Gastroesophageal sphincter (tissue), 4 donors: ENCODE measurements around the gene PLIN1. TPM values are rescaled to one million over a fixed set of nuclear protein-coding genes. Genes with fewer than 3 reads are reported as not detected.

Experiments used
- ATAC-seq: fragments of 150-250 bp; one replicate; pipeline ENCODE4 v1.9.1; 2016; ENCODE audit warnings: mild to moderate bottlenecking, moderate library complexity
- H3K27ac ChIP-seq, 4 donors: fragments of 200-600 bp; sonication (generic) in 3 of 4; 1 replicate in 3 of 4; 2 replicates in 1 of 4; pipeline ENCODE4 v1.5.1; 2016 to 2019
- H3K27me3 ChIP-seq: fragments of 200-600 bp; sonication (generic); one replicate; pipeline ENCODE4 v1.5.1; 2019
- H3K36me3 ChIP-seq, 2 donors: fragments of 200-600 bp; sonication (generic); one replicate each; pipeline ENCODE4 v1.5.1; 2019; ENCODE audit warnings: control low read depth in 1 of 2
- H3K4me1 ChIP-seq, 3 donors: fragments of 200-600 bp; sonication (generic); 1 replicate in 2 of 3; 2 replicates in 1 of 3; pipeline ENCODE4 v1.5.1; 2016 to 2019; ENCODE audit warnings: control low read depth in 2 of 3
- H3K4me3 ChIP-seq, 2 donors: fragments of 200-600 bp; sonication (generic); one replicate each; pipeline ENCODE4 v1.5.1; 2019; ENCODE audit warnings: mild to moderate bottlenecking in 1 of 2, moderate library complexity in 1 of 2
- H3K9me3 ChIP-seq, 3 donors: fragments of 200-600 bp; sonication (generic); one replicate each; pipeline ENCODE4 v1.5.1; 2017 to 2019; ENCODE audit warnings: control low read depth in 2 of 3
- CTCF ChIP-seq, 4 experiments: fragments of 200-600 bp in 2 of 4; fragments of 450-650 bp in 2 of 4; sonication (generic) in 1 of 4; IDR thresholded peaks; one replicate each; pipeline ENCODE4 v1.5.1; 2017 to 2019; ENCODE audit warnings: antibody characterized with exemption in 4 of 4, mild to moderate bottlenecking in 2 of 4, moderate library complexity in 2 of 4
- EP300 ChIP-seq: sonication (generic); formaldehyde crosslinking; IDR thresholded peaks from one replicate; pipeline ENCODE4 v1.6.1; 2017; ENCODE audit warnings: antibody characterized with exemption, mild to moderate bottlenecking
- POLR2A ChIP-seq, 2 donors: fragments of 450-650 bp; IDR thresholded peaks; one replicate each; pipeline ENCODE4 v1.6.1; 2017; ENCODE audit warnings: antibody characterized with exemption in 2 of 2, mild to moderate bottlenecking in 2 of 2, moderate library complexity in 1 of 2
- POLR2AphosphoS5 ChIP-seq: sonication (generic); formaldehyde crosslinking; IDR thresholded peaks from one replicate; pipeline ENCODE4 v1.6.1; 2017; ENCODE audit warnings: antibody characterized with exemption
- WGBS, 2 donors: methylation state at CpG; one replicate each; pipeline ENCODE4 v1.1.5; 2018; ENCODE audit warnings: low coverage in 1 of 2; 5-methylcytosine and 5-hydroxymethylcytosine counted together
- total RNA-seq, 4 donors: library from RNA; depleted of rRNA; stranded (reverse); fragments of >200 nt; gene quantifications; one replicate each; pipeline ENCODE4 v1.1.0, GENCODE V29; 2016

PLIN1 gene
- total RNA-seq, 4 donors from 2014 or later: 1.2 to 22.2 (median 2.5) TPM

DNA sequence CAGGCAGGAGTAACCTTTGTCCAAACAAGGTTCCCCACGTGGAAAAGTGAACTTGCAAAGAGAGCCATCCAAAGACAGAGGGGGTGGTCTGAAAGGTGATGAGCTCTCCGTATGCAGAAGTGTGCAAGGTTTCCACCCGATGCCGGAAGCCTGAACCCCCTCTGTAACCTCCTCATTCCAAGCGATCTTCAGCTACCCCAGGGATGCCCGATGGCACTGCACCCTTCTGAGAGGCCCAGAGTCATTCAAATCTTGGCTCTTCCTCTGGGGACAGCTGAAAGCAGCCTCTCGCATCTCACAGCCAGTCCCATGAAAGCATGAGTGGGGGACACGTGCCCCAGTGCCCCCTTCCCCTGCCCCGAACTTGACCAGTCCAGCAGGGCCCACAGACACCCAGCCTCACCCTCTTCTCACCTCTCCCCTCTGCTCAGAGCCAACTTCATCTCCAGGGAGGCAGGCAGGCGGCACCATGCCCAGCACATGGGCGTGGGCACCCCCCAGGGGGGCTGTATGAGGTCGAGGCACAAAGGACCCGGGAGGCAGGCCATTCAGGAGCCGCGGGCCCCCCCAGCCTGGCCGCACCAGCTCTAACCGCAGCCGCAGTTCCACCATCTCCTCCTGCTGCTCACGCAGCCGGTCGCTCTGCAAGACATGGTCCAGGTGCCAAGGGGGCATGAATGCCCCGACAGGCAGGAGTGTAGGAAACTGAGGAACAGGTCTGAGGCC, 32.6 kb downstream of the PLIN1 start:
- H3K4me3 ChIP-seq: no peak overlapping the region
- no peaks in the 10 kb centered on the region for H3K9me3 ChIP-seq
- no peak overlapping the region for H3K27ac ChIP-seq
- peaks cover 0 to 52% of the 10 kb centered on the region in 2 donors for H3K36me3 ChIP-seq
- peak; percentile 22 for ATAC-seq
- H3K27me3 ChIP-seq: no peaks in the 10 kb centered on the region
- no peak for TF ChIP-seq POLR2AphosphoS5
- no peak for TF ChIP-seq CTCF (IDR thresholded peaks at IDR 0.05)
- no peak for TF ChIP-seq EP300
- TF ChIP-seq POLR2A (IDR thresholded peaks at IDR 0.05): no peak
- peaks cover 0 to 10% (median 0%) of the 10 kb centered on the region in 3 donors for H3K4me1 ChIP-seq
- 0 to 84% methylated on average over 1 to 8 of the region's 22 CpGs for WGBS, 2 donors

GRCh38 chr15:89645680-89646079, 33.5 kb downstream of the PLIN1 start:
- Histone ChIP-seq H3K4me3 (no peak overlapping the region), H3K4me1 (peaks cover 0 to 10% (median 0%) of the 10 kb centered on the region in 3 donors), H3K36me3 (peaks cover 0 to 59% of the 10 kb centered on the region in 2 donors), H3K9me3 (no peaks in the 10 kb centered on the region), H3K27ac (no peak overlapping the region), H3K27me3 (no peaks in the 10 kb centered on the region)
- ATAC-seq: no peak
- no peak for TF ChIP-seq POLR2AphosphoS5
- TF ChIP-seq POLR2A (IDR thresholded peaks at IDR 0.05): no peak
- no peak for TF ChIP-seq EP300
- TF ChIP-seq CTCF (IDR thresholded peaks at IDR 0.05): no peak
- WGBS, 2 donors: 96% methylated on average over 3 of the region's 8 CpGs; no CpG with 5 or more reads in 1 of the 2 donors

- H3K4me3 ChIP-seq: no peak overlapping the region
- H3K9me3 ChIP-seq: no peaks in the 10 kb centered on the region
- H3K27ac ChIP-seq: no peak overlapping the region
- TF ChIP-seq POLR2AphosphoS5 (no peak), EP300 (no peak)
- ATAC-seq: no peak
- no peaks in the 10 kb centered on the region for H3K27me3 ChIP-seq
- peaks cover 0 to 5% (median 0%) of the 10 kb centered on the region in 3 donors for H3K4me1 ChIP-seq
- 98% methylated on average over 7 of the region's 16 CpGs; no CpG with 5 or more reads in 1 of the 2 donors for WGBS, 2 donors
- H3K36me3 ChIP-seq: peaks cover 0 to 47% of the 10 kb centered on the region in 2 donors
Measured at GRCh38 chr15:89642106-89642505, 37.1 kb downstream of the PLIN1 start.

DNA sequence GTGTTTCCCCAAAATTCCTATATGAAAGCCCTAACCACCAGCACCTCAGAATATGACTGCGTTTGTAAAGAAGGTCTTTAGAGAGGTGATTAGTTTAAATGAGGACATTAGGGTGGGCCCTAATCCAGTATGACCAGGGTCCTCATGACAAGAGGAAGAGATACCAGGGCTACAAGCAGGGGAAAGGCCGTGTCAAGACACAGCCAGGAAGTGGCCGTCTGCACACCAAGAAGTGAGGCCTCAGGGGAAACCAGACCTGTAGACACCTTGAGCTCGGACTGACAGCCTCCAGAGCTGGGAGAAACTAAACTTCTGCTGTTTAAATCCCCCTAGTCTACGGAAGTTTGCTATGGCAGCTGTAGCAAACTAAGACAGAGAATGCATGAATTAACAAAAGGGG, 38.1 kb downstream of the PLIN1 start:
- Histone ChIP-seq H3K9me3 (no peaks in the 10 kb centered on the region), H3K4me1 (no peaks in the 10 kb centered on the region), H3K4me3 (no peak overlapping the region), H3K27ac (no peak overlapping the region), H3K27me3 (no peaks in the 10 kb centered on the region), H3K36me3 (peaks cover 0 to 43% of the 10 kb centered on the region in 2 donors)
- 68 to 88% methylated on average over 4 to 5 of the region's 5 CpGs for WGBS, 2 donors
- TF ChIP-seq POLR2AphosphoS5: no peak
- no peak for TF ChIP-seq EP300
- no peak for TF ChIP-seq CTCF (IDR thresholded peaks at IDR 0.05)
- TF ChIP-seq POLR2A (IDR thresholded peaks at IDR 0.05): no peak
- no peak for ATAC-seq

- no peak overlapping the region for H3K27ac ChIP-seq
- no peaks in the 10 kb centered on the region for H3K27me3 ChIP-seq
- H3K9me3 ChIP-seq: no peaks in the 10 kb centered on the region
- no peak overlapping the region for H3K4me3 ChIP-seq
- no peak for ATAC-seq
- H3K36me3 ChIP-seq: peaks cover 0 to 37% of the 10 kb centered on the region in 2 donors
- no peaks in the 10 kb centered on the region for H3K4me1 ChIP-seq
- 92 to 94% methylated on average over 5 of the region's 5 CpGs for WGBS, 2 donors
- TF ChIP-seq POLR2AphosphoS5 (no peak), CTCF (IDR thresholded peaks at IDR 0.05) (no peak), EP300 (no peak), POLR2A (IDR thresholded peaks at IDR 0.05) (no peak)
Measured at GRCh38 chr15:89640245-89640644, 38.9 kb downstream of the PLIN1 start.
